H9 (cell line): ENCODE measurements around the gene SLC33A1. TPM values are rescaled to one million over a fixed set of nuclear protein-coding genes. Genes with fewer than 3 reads are reported as not detected.

Experiments used
- DNase-seq: peaks from one replicate; pipeline ENCODE4 v3.0.0-alpha.2; 2017
- H2AFZ ChIP-seq: one replicate; pipeline ENCODE4 v1.6.1; 2013; ENCODE audit warnings: mild to moderate bottlenecking, low read length, control low read depth, moderate library complexity
- H2AK5ac ChIP-seq: 2 replicates; pipeline ENCODE4 v1.6.1; 2013; ENCODE audit warnings: low read length, control low read depth, mixed read lengths; ENCODE audit not compliant: insufficient read length
- H2BK120ac ChIP-seq: one replicate; pipeline ENCODE4 v1.6.1; 2013; ENCODE audit warnings: low read depth, mild to moderate bottlenecking, low read length, control low read depth, inconsistent platforms; ENCODE audit not compliant: poor library complexity, severe bottlenecking
- H2BK12ac ChIP-seq: 2 replicates; pipeline ENCODE4 v1.6.1; 2013; ENCODE audit warnings: low read length, control low read depth, mixed read lengths, low read depth; ENCODE audit not compliant: insufficient read length
- H2BK15ac ChIP-seq: 2 replicates; pipeline ENCODE4 v1.6.1; 2013; ENCODE audit warnings: low read depth, low read length, control low read depth
- H2BK20ac ChIP-seq: one replicate; pipeline ENCODE4 v1.6.1; 2013; ENCODE audit warnings: low read depth, mild to moderate bottlenecking, low read length, control low read depth, inconsistent platforms; ENCODE audit not compliant: poor library complexity, severe bottlenecking
- H2BK5ac ChIP-seq: 2 replicates; pipeline ENCODE4 v1.6.1; 2013; ENCODE audit warnings: low read length, control low read depth, mixed read lengths; ENCODE audit not compliant: insufficient read length
- H3K14ac ChIP-seq: 2 replicates; pipeline ENCODE4 v1.6.1; 2013; ENCODE audit warnings: low read length, control low read depth; ENCODE audit not compliant: insufficient read depth
- H3K18ac ChIP-seq: 2 replicates; pipeline ENCODE4 v1.6.1; 2013; ENCODE audit warnings: low read depth, mild to moderate bottlenecking, mixed read lengths, low read length, control low read depth; ENCODE audit not compliant: insufficient read length
- H3K23ac ChIP-seq: 2 replicates; pipeline ENCODE4 v1.6.1; 2013; ENCODE audit warnings: low read length, control low read depth, mixed read lengths, low read depth; ENCODE audit not compliant: insufficient read length
- H3K23me2 ChIP-seq: 2 replicates; pipeline ENCODE4 v1.6.1; 2013; ENCODE audit warnings: low read depth, mild to moderate bottlenecking, mixed read lengths, low read length, control low read depth; ENCODE audit not compliant: insufficient read length, poor library complexity, severe bottlenecking
- H3K27ac ChIP-seq: 2 replicates; pipeline ENCODE4 v1.5.1; 2013; ENCODE audit warnings: low read length, control low read depth, mixed read lengths, low read depth; ENCODE audit not compliant: insufficient read length
- H3K27me3 ChIP-seq: 2 replicates; pipeline ENCODE4 v1.6.1; 2013; ENCODE audit warnings: low read length, control low read depth, inconsistent platforms; ENCODE audit not compliant: insufficient read depth
- H3K4ac ChIP-seq: 2 replicates; pipeline ENCODE4 v1.6.1; 2013; ENCODE audit warnings: low read depth, mild to moderate bottlenecking, control low read depth, inconsistent platforms, low read length, moderate library complexity
- H3K4me1 ChIP-seq: 2 replicates; pipeline ENCODE4 v1.6.1; 2013; ENCODE audit warnings: low read length, control low read depth, inconsistent platforms; ENCODE audit not compliant: insufficient read depth
- H3K4me2 ChIP-seq: 2 replicates; pipeline ENCODE4 v1.6.1; 2013; ENCODE audit warnings: low read length, control low read depth, mixed read lengths; ENCODE audit not compliant: insufficient read length, insufficient read depth
- H3K56ac ChIP-seq: 2 replicates; pipeline ENCODE4 v1.6.1; 2013; ENCODE audit warnings: low read depth, mild to moderate bottlenecking, mixed read lengths, low read length, control low read depth; ENCODE audit not compliant: insufficient read length
- H3K79me1 ChIP-seq: 2 replicates; pipeline ENCODE4 v1.6.1; 2013; ENCODE audit warnings: low read depth, mild to moderate bottlenecking, moderate library complexity, low read length, control low read depth, inconsistent platforms; ENCODE audit not compliant: insufficient read depth, poor library complexity, severe bottlenecking
- H3K79me2 ChIP-seq: 2 replicates; pipeline ENCODE4 v1.6.1; 2013; ENCODE audit warnings: low read length, control low read depth, inconsistent platforms; ENCODE audit not compliant: insufficient read depth
- H3K9ac ChIP-seq: 2 replicates; pipeline ENCODE4 v1.6.1; 2013; ENCODE audit warnings: low read length, control low read depth, mixed read lengths; ENCODE audit not compliant: insufficient read length; ENCODE audit errors: extremely low read depth
- H3K9me3 ChIP-seq: one replicate; pipeline ENCODE4 v1.6.1; 2013; ENCODE audit warnings: low read depth, low read length, inconsistent platforms; ENCODE audit not compliant: control insufficient read depth
- H3T11ph ChIP-seq: one replicate; pipeline ENCODE4 v1.6.1; 2013; ENCODE audit warnings: mild to moderate bottlenecking, low read length, control low read depth, inconsistent platforms
- H4K20me1 ChIP-seq: one replicate; pipeline ENCODE4 v1.6.1; 2013; ENCODE audit not compliant: control insufficient read depth, insufficient read length, insufficient read depth
- H4K5ac ChIP-seq: 2 replicates; pipeline ENCODE4 v1.6.1; 2013; ENCODE audit warnings: low read depth, mild to moderate bottlenecking, mixed read lengths, low read length, control low read depth; ENCODE audit not compliant: insufficient read length
- H4K8ac ChIP-seq: replicated peaks from 2 replicates; pipeline ENCODE4 v1.6.1; 2013; ENCODE audit warnings: low read length, control low read depth, mixed read lengths, low read depth; ENCODE audit not compliant: insufficient read length
- H4K91ac ChIP-seq: 2 replicates; pipeline ENCODE4 v1.6.1; 2013; ENCODE audit warnings: low read depth, mild to moderate bottlenecking, moderate library complexity, mixed read lengths, low read length, control low read depth; ENCODE audit not compliant: insufficient read length
- H3K27ac Mint-ChIP-seq, 3 experiments: 2 replicates in 2 of 3; 3 replicates in 1 of 3; pipeline ENCODE4 v1.8.0; 2020 to 2021; ENCODE audit warnings: mixed read lengths in 3 of 3, mild to moderate bottlenecking in 1 of 3, moderate library complexity in 1 of 3
- H3K27me3 Mint-ChIP-seq: 2 replicates; pipeline ENCODE4 v1.8.0; 2021; ENCODE audit warnings: low read depth, mild to moderate bottlenecking, moderate library complexity, mixed read lengths
- H3K36me3 Mint-ChIP-seq, 3 experiments: 2 replicates in 2 of 3; 3 replicates in 1 of 3; pipeline ENCODE4 v1.8.0; 2020 to 2021; ENCODE audit warnings: low read depth in 3 of 3, mixed read lengths in 3 of 3; ENCODE audit not compliant: insufficient read depth in 1 of 3
- H3K4me1 Mint-ChIP-seq, 2 experiments: 2 replicates each; pipeline ENCODE4 v1.8.0; 2020; ENCODE audit warnings: mixed read lengths in 2 of 2
- H3K4me3 Mint-ChIP-seq, 2 experiments: 2 replicates in 1 of 2; 3 replicates in 1 of 2; pipeline ENCODE4 v1.8.0; 2020 to 2021; ENCODE audit warnings: mild to moderate bottlenecking in 2 of 2, mixed read lengths in 2 of 2, moderate library complexity in 1 of 2
- H3K9me3 Mint-ChIP-seq, 2 experiments: 2 replicates in 1 of 2; 3 replicates in 1 of 2; pipeline ENCODE4 v1.8.0; 2020; ENCODE audit warnings: mild to moderate bottlenecking in 2 of 2, mixed read lengths in 2 of 2, moderate library complexity in 1 of 2
- CTCF ChIP-seq: fragments of 200-600 bp; sonication (generic); conservative IDR thresholded peaks from 3 replicates; pipeline ENCODE4 v1.8.0; 2021; ENCODE audit warnings: antibody characterized with exemption, mild to moderate bottlenecking
- WGBS: extraction: QIAGEN DNeasy Blood & Tissue Kit; methylation state at CpG from one replicate; pipeline ENCODE4 v1.1.7; 2013; ENCODE audit warnings: missing lambda C conversion rate, low lambda C conversion rate, mixed read lengths; ENCODE audit not compliant: insufficient read length; ENCODE audit errors: extremely low coverage; 5-methylcytosine and 5-hydroxymethylcytosine counted together
- total RNA-seq: library from RNA; stranded (reverse); gene quantifications from 2 replicates; pipeline ENCODE4 v1.2.1, GENCODE V29; 2021

SLC33A1 gene
- total RNA-seq, 1 experiment from 2014 or later = 15.0 TPM

- Histone ChIP-seq H3K79me1 (no peaks in the 10 kb centered on the region), H3K4me2 (no peak overlapping the region), H3K4ac (no peak overlapping the region), H2AFZ (no peak overlapping the region), H3K9ac (no peak overlapping the region), H4K5ac (no peak overlapping the region), H3K27ac (no peak overlapping the region), H2BK12ac (no peak overlapping the region), H3K23ac (no peak overlapping the region), H2BK120ac (no peak overlapping the region), H3K9me3 (no peaks in the 10 kb centered on the region), H3K18ac (no peak overlapping the region), H2BK15ac (no peak overlapping the region), H3K27me3 (no peaks in the 10 kb centered on the region), H2BK20ac (no peak overlapping the region), H4K91ac (no peak overlapping the region), H3K79me2 (peaks cover 44% of the 10 kb centered on the region; the same call in 1 of the 2 replicates), H3K14ac (no peak overlapping the region), H3K4me1 (no peaks in the 10 kb centered on the region; the same call in 1 of the 2 replicates), H2BK5ac (no peak overlapping the region), H3K56ac (no peak overlapping the region), H3K23me2 (peaks cover 14% of the 10 kb centered on the region), H2AK5ac (no peak overlapping the region), H4K20me1 (no peaks in the 10 kb centered on the region), H3T11ph (no peak overlapping the region), H4K8ac (no peak overlapping the region)
- Mint-ChIP-seq H3K27ac (no peak overlapping the region), H3K4me3 (peak overlapping the region; percentile 38 to 85; a peak in 3 of 5 replicates), H3K36me3 (peaks cover 0 to 8% (median 0%) of the 10 kb centered on the region in 3 experiments; a peak in 2 of 7 replicates), H3K9me3 (peaks cover 0 to 3% of the 10 kb centered on the region in 2 experiments; a peak in 2 of 5 replicates), H3K27me3 (no peaks in the 10 kb centered on the region), H3K4me1 (peaks cover 41 to 45% of the 10 kb centered on the region in 2 experiments)
- no peak for DNase-seq
- WGBS = no CpG with 5 or more reads among the region's 8 CpGs
- no peak for TF ChIP-seq CTCF
These were observed 18.8 kb upstream of the SLC33A1 start for GRCh38 chr3:155872904-155873646.
